Calu3 (cell line): Measurements from ENCODE around the gene FILIP1L. TPM values are rescaled to one million over a fixed set of nuclear protein-coding genes. Genes with fewer than 3 reads are reported as not detected.

Source experiments
- BruUV-seq: library from RNA; stranded (reverse); fragments of 400-500 nt; replicated peaks from 2 replicates; lab custom pipeline; 2021; lab: Mats Ljungman, UMichigan
- CTCF ChIA-PET: fragments of 300-600 bp; sonication (Branson Sonifier 250); formaldehyde crosslinking; loops from one replicate; lab custom pipeline; 2022; ENCODE audit warnings: antibody characterized with exemption; lab: Charles Lee
- DNase-seq: peaks from one replicate; pipeline ENCODE4 v3.0.0; 2022
- H3K27ac Mint-ChIP-seq: one replicate; pipeline ENCODE4 v1.8.0; 2022; ENCODE audit warnings: mixed read lengths; ENCODE audit not compliant: unreplicated experiment
- H3K27me3 Mint-ChIP-seq: one replicate; pipeline ENCODE4 v1.8.0; 2022; ENCODE audit warnings: mixed read lengths; ENCODE audit not compliant: unreplicated experiment
- H3K36me3 Mint-ChIP-seq: one replicate; pipeline ENCODE4 v1.8.0; 2022; ENCODE audit warnings: mild to moderate bottlenecking, moderate library complexity, mixed read lengths; ENCODE audit not compliant: insufficient read depth, unreplicated experiment
- H3K4me1 Mint-ChIP-seq: one replicate; pipeline ENCODE4 v1.8.0; 2022; ENCODE audit warnings: mild to moderate bottlenecking, low read depth, mixed read lengths; ENCODE audit not compliant: unreplicated experiment
- H3K4me3 Mint-ChIP-seq: one replicate; pipeline ENCODE4 v1.8.0; 2022; ENCODE audit warnings: mild to moderate bottlenecking, low read depth, moderate library complexity, mixed read lengths; ENCODE audit not compliant: unreplicated experiment
- H3K9me3 Mint-ChIP-seq: one replicate; pipeline ENCODE4 v1.8.0; 2022; ENCODE audit warnings: low read depth, mixed read lengths; ENCODE audit not compliant: unreplicated experiment
- CTCF ChIP-seq: fragments of 200-600 bp; IDR thresholded peaks from one replicate; pipeline ENCODE4 v1.8.0; 2022; ENCODE audit warnings: antibody characterized with exemption; ENCODE audit not compliant: unreplicated experiment
- intact Hi-C: fragments of 100-400 bp; cut with micrococcal nuclease; formaldehyde crosslinking; loops from one replicate; pipeline ENCODE4 v1.10.0; 2022; ENCODE audit not compliant: unreplicated experiment
- total RNA-seq: library from RNA; stranded (reverse); gene quantifications from 2 replicates; pipeline ENCODE4 v1.2.3, GENCODE V29; 2022

Gene FILIP1L
- total RNA-seq, 1 experiment from 2014 or later: 5.2 TPM

DNA sequence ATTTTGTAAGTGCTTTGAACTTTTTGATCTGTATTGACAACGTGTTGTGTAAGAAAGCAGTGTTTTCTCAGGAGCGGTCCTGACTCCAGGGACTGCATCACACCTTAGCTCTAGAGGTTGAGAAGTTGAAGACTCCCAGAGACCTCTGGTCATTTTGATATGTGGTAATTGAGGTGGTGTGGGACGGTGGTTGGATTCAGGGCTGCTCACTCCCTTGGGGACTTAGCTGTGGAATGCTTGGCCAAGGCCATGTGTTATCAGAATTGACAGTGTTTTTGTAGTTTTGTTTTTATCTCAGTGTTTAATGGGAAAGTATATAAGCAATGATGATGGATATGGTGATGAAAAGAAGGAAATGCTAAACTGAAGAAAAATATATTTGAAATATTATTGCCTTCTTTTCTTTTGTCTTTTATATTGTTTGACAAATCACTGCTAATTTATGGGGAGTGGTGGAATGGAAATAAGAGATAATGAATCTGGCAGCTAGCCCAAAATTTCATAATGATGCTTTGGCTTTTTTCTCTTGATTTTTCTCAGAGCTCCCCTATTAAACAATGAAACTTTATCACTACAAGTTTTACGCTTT, 280.6 kb downstream of the FILIP1L start:
- no peak for TF ChIP-seq CTCF

GRCh38 chr3:99829844-99830243, 284.5 kb downstream of the FILIP1L start:
- peaks cover 7% of the 10 kb centered on the region for H3K4me1 Mint-ChIP-seq
- H3K4me3 Mint-ChIP-seq: no peak overlapping the region
- H3K27me3 Mint-ChIP-seq: no peaks in the 10 kb centered on the region
- CTCF ChIA-PET: no interaction called here
- no peak for TF ChIP-seq CTCF
- intact Hi-C loops: no loop called here
- DNase-seq: no peak
- no TSS peak for BruUV-seq
- H3K36me3 Mint-ChIP-seq: no peaks in the 10 kb centered on the region
- no peak overlapping the region for H3K27ac Mint-ChIP-seq
- H3K9me3 Mint-ChIP-seq: no peaks in the 10 kb centered on the region

More for the DNA sequence above, 280.6 kb downstream of the FILIP1L start:
- no peaks in the 10 kb centered on the region for H3K4me1 Mint-ChIP-seq
- intact Hi-C loops: loop anchor here (2.0 kb wide), 1 partner anchor 421 kb away; no protein-coding TSS in a partner anchor
- no peaks in the 10 kb centered on the region for H3K27me3 Mint-ChIP-seq
- no peak overlapping the region for H3K4me3 Mint-ChIP-seq
- no TSS peak for BruUV-seq
- CTCF ChIA-PET: no interaction called here
- H3K27ac Mint-ChIP-seq: no peak overlapping the region
- no peaks in the 10 kb centered on the region for H3K9me3 Mint-ChIP-seq
- no peak for DNase-seq
- no peaks in the 10 kb centered on the region for H3K36me3 Mint-ChIP-seq

GRCh38 chr3:99825004-99825640, 289.2 kb downstream of the FILIP1L start:
- no peak for TF ChIP-seq CTCF
- Mint-ChIP-seq H3K36me3 (no peaks in the 10 kb centered on the region), H3K4me3 (peak overlapping the region; percentile 50), H3K9me3 (no peaks in the 10 kb centered on the region), H3K27me3 (no peaks in the 10 kb centered on the region), H3K4me1 (peaks cover 24% of the 10 kb centered on the region), H3K27ac (peak overlapping the region; percentile 75)
- no TSS peak for BruUV-seq
- DNase-seq: no peak
- CTCF ChIA-PET: no interaction called here
- intact Hi-C loops: no loop called here

DNA sequence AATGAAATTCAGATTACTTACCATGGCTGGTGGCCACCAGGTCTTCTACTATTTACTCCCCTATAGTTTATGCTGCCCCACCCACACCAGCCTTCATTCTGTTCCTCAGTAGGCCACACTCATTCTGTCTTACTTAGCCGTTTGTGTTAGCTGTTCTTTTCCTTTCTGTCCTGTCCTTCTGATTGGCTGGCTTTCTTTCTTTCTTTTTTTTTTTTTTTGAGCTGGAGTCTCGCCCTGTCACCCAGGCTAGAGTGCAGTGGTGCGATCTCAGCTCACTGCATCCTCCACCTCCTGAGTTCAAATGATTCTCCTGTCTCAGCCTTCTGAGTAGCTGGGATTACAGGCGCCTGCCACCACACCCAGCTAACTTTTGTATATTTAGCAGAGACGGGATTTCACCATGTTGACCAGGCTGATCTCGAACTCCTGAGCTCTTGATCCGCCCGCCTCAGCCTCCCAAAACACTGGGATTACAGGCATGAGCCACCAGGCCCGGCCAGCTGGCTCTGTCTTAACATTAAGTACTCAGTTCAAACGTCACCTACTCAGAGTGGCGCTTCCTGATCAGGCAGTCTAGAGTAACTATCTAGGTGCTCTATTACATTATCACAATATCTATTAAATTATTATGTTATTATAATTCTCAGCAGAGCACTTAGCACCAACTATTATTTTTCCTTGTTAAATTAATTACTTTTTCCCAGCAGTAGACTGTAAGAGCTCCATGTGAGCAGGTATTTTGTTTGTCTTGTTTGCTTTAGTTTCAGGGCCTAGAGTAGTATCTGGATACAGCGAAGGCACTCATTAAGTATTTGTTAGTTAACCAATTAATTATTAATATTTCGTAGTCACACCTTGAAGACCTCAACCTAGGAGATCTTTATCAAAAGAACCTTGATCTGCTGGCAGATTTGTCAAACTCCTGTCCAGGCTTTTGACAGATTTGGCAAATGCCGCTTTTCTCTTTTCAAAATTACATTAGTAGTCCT, 290.3 kb downstream of the FILIP1L start:
- Mint-ChIP-seq H3K36me3 (no peaks in the 10 kb centered on the region), H3K4me3 (peak overlapping the region; percentile 10), H3K9me3 (no peaks in the 10 kb centered on the region), H3K4me1 (peaks cover 35% of the 10 kb centered on the region), H3K27ac (peak overlapping the region; percentile 26), H3K27me3 (no peaks in the 10 kb centered on the region)
- peak; percentile 20 for DNase-seq
- BruUV-seq: TSS peak; percentile 100
- CTCF ChIA-PET: interaction anchor here (0.6 to 1.6 kb wide), 4 partner anchors 38 to 430 kb away, joined by 3 to 7 read pairs (median 4); no protein-coding TSS in a partner anchor
- intact Hi-C loops: no loop called here
- TF ChIP-seq CTCF: no peak
